Heart left ventricle (tissue), 13 donors: ENCODE measurements around the gene GAGE12E.
"Not testable (repeated sequence)": the region's sequence is repeated elsewhere in the genome, so short reads cannot be mapped to it uniquely, and the experiment has no call there.

Experiments used
- POLR2A ChIP-seq, 2 donors: fragments of 450-650 bp; IDR thresholded peaks; one replicate each; pipeline ENCODE4 v1.6.1; 2017; ENCODE audit warnings: antibody characterized with exemption in 2 of 2, mild to moderate bottlenecking in 2 of 2, moderate library complexity in 2 of 2
- TF ChIP-seq, protein P1 (sequence below), 12 donors: fragments of 200-600 bp; sonication (generic) in 4 of 12; IDR thresholded peaks; one replicate each; pipeline versions ENCODE4 v1.5.0 to v1.8.0; 2018 to 2022; ENCODE audit warnings: antibody characterized with exemption in 12 of 12, mild to moderate bottlenecking in 5 of 12
- donor health status: ischemic (EF 13 %, LVEDD 7.1; RV severe dilation, severe dysfunction).
- donor health status: DM: no; HTN: yes; CAD: no.
- donor health status: DM: no; HTN: no; CAD: no.
- donor health status: ischemic (EF 25% LVEDD 6.9; RV normal size, moderate dysfunction).
- donor health status: ischemic (EF 25% LVEDD 5.7; RV mildly dilated, moderate dysfunction).
- donor health status: ischemic (EF 35%, LVEDD 5.7; RV mildly dilated, moderate dysfunction).
- donor health status: nonischemic (EF 11% LVEDD 7.7; RV severe dilation, severe dysfunction).
- donor health status: DM: yes; HTN: yes; CAD: no.
- donor health status: PGD.
- donor health status: ischemic (EF 29% LVEDD 5.4; RV normal size, mild dysfunction).
- donor health status: nonischemic (EF 23%, LVEDD 6.1; RV moderate dilation, normal function).

DNA sequence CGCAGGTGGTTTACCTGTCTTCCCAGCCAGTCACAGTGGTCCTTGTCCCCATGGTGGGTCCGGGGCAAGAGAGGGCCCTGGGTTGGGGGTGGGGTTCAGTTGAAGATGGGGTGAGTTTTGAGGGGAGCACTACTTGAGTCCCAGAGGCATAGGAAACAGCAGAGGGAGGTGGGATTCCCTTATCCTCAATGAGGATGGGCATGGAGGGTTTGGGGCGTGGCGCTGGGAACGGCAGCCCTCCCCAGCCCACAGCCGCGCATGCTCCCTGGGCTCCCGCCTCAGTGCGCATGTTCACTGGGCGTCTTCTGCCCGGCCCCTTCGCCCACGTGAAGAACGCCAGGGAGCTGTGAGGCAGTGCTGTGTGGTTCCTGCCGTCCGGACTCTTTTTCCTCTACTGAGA, 47.6 kb downstream of the GAGE12E start, which contains the start of gene GAGE1:
- TF ChIP-seq, protein P1, sequence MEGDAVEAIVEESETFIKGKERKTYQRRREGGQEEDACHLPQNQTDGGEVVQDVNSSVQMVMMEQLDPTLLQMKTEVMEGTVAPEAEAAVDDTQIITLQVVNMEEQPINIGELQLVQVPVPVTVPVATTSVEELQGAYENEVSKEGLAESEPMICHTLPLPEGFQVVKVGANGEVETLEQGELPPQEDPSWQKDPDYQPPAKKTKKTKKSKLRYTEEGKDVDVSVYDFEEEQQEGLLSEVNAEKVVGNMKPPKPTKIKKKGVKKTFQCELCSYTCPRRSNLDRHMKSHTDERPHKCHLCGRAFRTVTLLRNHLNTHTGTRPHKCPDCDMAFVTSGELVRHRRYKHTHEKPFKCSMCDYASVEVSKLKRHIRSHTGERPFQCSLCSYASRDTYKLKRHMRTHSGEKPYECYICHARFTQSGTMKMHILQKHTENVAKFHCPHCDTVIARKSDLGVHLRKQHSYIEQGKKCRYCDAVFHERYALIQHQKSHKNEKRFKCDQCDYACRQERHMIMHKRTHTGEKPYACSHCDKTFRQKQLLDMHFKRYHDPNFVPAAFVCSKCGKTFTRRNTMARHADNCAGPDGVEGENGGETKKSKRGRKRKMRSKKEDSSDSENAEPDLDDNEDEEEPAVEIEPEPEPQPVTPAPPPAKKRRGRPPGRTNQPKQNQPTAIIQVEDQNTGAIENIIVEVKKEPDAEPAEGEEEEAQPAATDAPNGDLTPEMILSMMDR (IDR thresholded peaks at IDR 0.05), result not testable (repeated sequence)
- TF ChIP-seq POLR2A (IDR thresholded peaks at IDR 0.05), result not testable (repeated sequence)
